HepG2 (cell line): ENCODE data around the gene OGFOD3.

Experiments
- BCL6 ChIP-seq: IDR thresholded peaks from 2 replicates; pipeline ENCODE4 v1.6.1; 2016; ENCODE audit warnings: missing genetic modification reagents, missing compliant biosample characterization
- CTCF ChIP-seq: sonication (generic); formaldehyde crosslinking; IDR thresholded peaks from 2 replicates; pipeline ENCODE4 v1.5.0; 2020; ENCODE audit warnings: mild to moderate bottlenecking, missing genetic modification reagents, moderate library complexity
- EZH2 ChIP-seq: conservative IDR thresholded peaks from 2 replicates; pipeline ENCODE4 v1.6.1; 2012; ENCODE audit warnings: mild to moderate bottlenecking, low read depth, low read length, moderate library complexity
- MAX ChIP-seq: IDR thresholded peaks from 2 replicates; pipeline ENCODE4 v1.6.1; 2012; ENCODE audit warnings: inconsistent platforms
- MLX ChIP-seq: IDR thresholded peaks from 2 replicates; pipeline ENCODE4 v1.6.1; 2016
- NFKB2 ChIP-seq: sonication (generic); formaldehyde crosslinking; IDR thresholded peaks from 2 replicates; pipeline ENCODE4 v1.4.0; 2020; ENCODE audit warnings: missing genetic modification reagents, borderline replicate concordance
- PAXIP1 ChIP-seq: sonication (generic); formaldehyde crosslinking; conservative IDR thresholded peaks from 2 replicates; pipeline ENCODE4 v1.4.0; 2020; ENCODE audit warnings: mild to moderate bottlenecking, missing genetic modification reagents, moderate library complexity
- ZBTB21 ChIP-seq: sonication (generic); formaldehyde crosslinking; IDR thresholded peaks from 2 replicates; pipeline ENCODE4 v1.4.0; 2020; ENCODE audit warnings: missing genetic modification reagents

GRCh38 chr17:82408938-82409318 lies 9.5 kb downstream of the OGFOD3 start:
- TF ChIP-seq MLX (CRISPR knock-in tag) (no peak), ZBTB21 (no peak), PAXIP1 (CRISPR knock-in tag) (no peak), CTCF (no peak), NFKB2 (no peak), EZH2 (no peak), BCL6 (CRISPR knock-in tag) (no peak), MAX (no peak)
